ENCODE results near the gene PIAS4. TPM values are rescaled to one million over a fixed set of nuclear protein-coding genes. Genes with fewer than 3 reads are reported as not detected.

PIAS4 gene
- total and polyA plus RNA-seq, 10 of the 15 experiments (the other 5 are each of a cell fraction or from before 2014, with no cell fraction given): 0.13 to 25.1 (median 11.3) TPM

GRCh38 chr19:4083677-4084546, 76.4 kb downstream of the PIAS4 start:
- ATAC-seq: peak; percentile 72
- RAD21 ChIA-PET (ENCODE audit: unreplicated experiment): interaction anchor here (0.5 to 0.9 kb wide), 3 partner anchors 17 to 388 kb away, joined by 3 read pairs; partner anchors contain the start of gene ZBTB7A
- no peak for FAIRE-seq
- CTCF ChIA-PET: no interaction called here
- no peaks in the 10 kb centered on the region for H4K20me1 ChIP-seq (ENCODE audit: control insufficient read depth, insufficient read depth)
- BruUV-seq (replicated peaks): no TSS peak
- SMC1A ChIA-PET (ENCODE audit: uncharacterized antibody, unreplicated experiment): interaction anchor here (1.3 kb wide), 1 partner anchor 9 kb away, joined by 3 read pairs; no protein-coding TSS in a partner anchor
- in situ Hi-C loops (cut with MboI) (no loop called here), intact Hi-C loops (cut with micrococcal nuclease; ENCODE audit: unreplicated experiment) (no loop called here)
- H3K36me3 ChIP-seq (ENCODE audit: control insufficient read depth in 2 of 2, insufficient read depth in 2 of 2, low read length in 1 of 2): no peaks in the 10 kb centered on the region
- 0 out of 2 replicates have a peak overlapping the region, but pooled peaks have one; percentile 20 for H3K27ac ChIP-seq (ENCODE audit: control insufficient read depth, insufficient read depth)
- peak overlapping the region; percentile 74 for H3K4me2 ChIP-seq (ENCODE audit: control insufficient read depth, insufficient read depth)
- WGBS (ENCODE audit: insufficient coverage, insufficient replicate concordance, low lambda C conversion rate, missing lambda C conversion rate): 55% methylated on average over 22 of the region's 28 CpGs
- peak overlapping the region; percentile 43; the same call in 1 of the 2 replicates for H3K9ac ChIP-seq (ENCODE audit: control insufficient read depth, insufficient read depth, low read length)
- no peaks in the 10 kb centered on the region for H3K79me2 ChIP-seq (ENCODE audit: control insufficient read depth, insufficient read depth, low read length)
- no peaks in the 10 kb centered on the region for H3K27me3 ChIP-seq (replicated peaks in 1 of 2; ENCODE audit: control insufficient read depth in 2 of 2, insufficient read depth in 2 of 2, low read length in 1 of 2)
- POLR2A ChIA-PET: interaction anchor here (0.6 to 1.0 kb wide), 4 partner anchors 24 to 989 kb away, joined by 3 read pairs; partner anchors contain the start of gene EEF2
- H3K4me1 ChIP-seq (ENCODE audit: control insufficient read depth, insufficient read depth, low read length): peaks cover 10% of the 10 kb centered on the region
- peak overlapping the region; percentile 64 for H2AFZ ChIP-seq (ENCODE audit: control insufficient read depth, low read depth, low read length)
- H3K9me3 ChIP-seq (replicated peaks; ENCODE audit: control insufficient read depth, insufficient read depth, low read length): no peaks in the 10 kb centered on the region
- H3K4me3 ChIP-seq: peak overlapping the region; percentile 48; the same call in 1 of the 2 replicates
- no peak for DNase-seq (ENCODE audit: low read depth, low spot score)
- TF ChIP-seq CHD1 (IDR thresholded peaks at IDR 0.05; ENCODE audit: low read depth, low read length) (no peak), MTA3 (IDR thresholded peaks at IDR 0.05; ENCODE audit: borderline replicate concordance, low read length) (no peak), TBL1XR1 (IDR thresholded peaks at IDR 0.05; ENCODE audit: low read depth, low read length) (no peak), REST (IDR thresholded peaks at IDR 0.05; ENCODE audit: low read depth, low read length) (no peak), POLR2A (IDR thresholded peaks at IDR 0.05; ENCODE audit: low read depth, low read length) (peak; percentile 43; the same call in 1 of the 2 replicates), IKZF2 (IDR thresholded peaks at IDR 0.05) (no peak), ZZZ3 (IDR thresholded peaks at IDR 0.05; ENCODE audit: control insufficient read depth, insufficient read length, low read depth) (no peak), ZNF592 (IDR thresholded peaks at IDR 0.05) (no peak), IRF3 (IDR thresholded peaks at IDR 0.05) (no peak), STAT3 (IDR thresholded peaks at IDR 0.05; ENCODE audit: low read depth, low read length) (no peak), JUND (IDR thresholded peaks at IDR 0.05; ENCODE audit: low read depth, low read length) (no peak), TCF3 (IDR thresholded peaks at IDR 0.05; ENCODE audit: borderline replicate concordance, insufficient read depth, low read depth, low read length) (0 out of 2 replicates have a peak, but pooled peaks have one; percentile 62), E2F4 (IDR thresholded peaks at IDR 0.05; ENCODE audit: low read depth, low read length) (no peak)
